Activated CD4-positive, alpha-beta memory T cell treated with anti-CD3 and anti-CD28 coated beads for 36 hours (primary cell): ENCODE results near the gene GALM. TPM values are rescaled to one million over a fixed set of nuclear protein-coding genes. Genes with fewer than 3 reads are reported as not detected.
"Not testable (repeated sequence)": the region's sequence is repeated elsewhere in the genome, so short reads cannot be mapped to it uniquely, and the experiment has no call there.

Source experiments
- CTCF ChIA-PET: fragments of 350-600 bp; sonication (Branson Sonifier 250); formaldehyde crosslinking; loops from one replicate; lab custom pipeline; 2021; ENCODE audit warnings: antibody characterized with exemption, inconsistent platforms; lab: Charles Lee
- POLR2A ChIA-PET: fragments of 350-600 bp; sonication (Branson Sonifier 250); formaldehyde crosslinking; loops from one replicate; lab custom pipeline; 2021; ENCODE audit warnings: antibody characterized with exemption; lab: Charles Lee
- DNase-seq: peaks from one replicate; pipeline ENCODE4 v3.0.0-alpha.2; 2020
- H3K27ac Mint-ChIP-seq: one replicate; pipeline ENCODE4 v1.8.0; 2021; ENCODE audit warnings: mixed read lengths
- H3K27me3 Mint-ChIP-seq: one replicate; pipeline ENCODE4 v1.8.0; 2021; ENCODE audit warnings: mixed read lengths
- H3K36me3 Mint-ChIP-seq: one replicate; pipeline ENCODE4 v1.8.0; 2021; ENCODE audit warnings: mixed read lengths
- H3K4me1 Mint-ChIP-seq: one replicate; pipeline ENCODE4 v1.8.0; 2021; ENCODE audit warnings: low read depth, mixed read lengths
- H3K4me3 Mint-ChIP-seq: one replicate; pipeline ENCODE4 v1.8.0; 2021; ENCODE audit warnings: mild to moderate bottlenecking, mixed read lengths
- H3K9me3 Mint-ChIP-seq: one replicate; pipeline ENCODE4 v1.8.0; 2021; ENCODE audit warnings: mixed read lengths
- intact Hi-C: fragments of 100-400 bp; cut with micrococcal nuclease; formaldehyde crosslinking; loops from one replicate; pipeline ENCODE4 v1.15.1; 2023
- total RNA-seq, 2 experiments: library from RNA; stranded (reverse); gene quantifications; one replicate each; pipeline ENCODE4 v1.2.3, GENCODE V29; 2021

GALM gene
- total RNA-seq, 2 experiments from 2014 or later = 90.2 to 95.3 TPM

DNA sequence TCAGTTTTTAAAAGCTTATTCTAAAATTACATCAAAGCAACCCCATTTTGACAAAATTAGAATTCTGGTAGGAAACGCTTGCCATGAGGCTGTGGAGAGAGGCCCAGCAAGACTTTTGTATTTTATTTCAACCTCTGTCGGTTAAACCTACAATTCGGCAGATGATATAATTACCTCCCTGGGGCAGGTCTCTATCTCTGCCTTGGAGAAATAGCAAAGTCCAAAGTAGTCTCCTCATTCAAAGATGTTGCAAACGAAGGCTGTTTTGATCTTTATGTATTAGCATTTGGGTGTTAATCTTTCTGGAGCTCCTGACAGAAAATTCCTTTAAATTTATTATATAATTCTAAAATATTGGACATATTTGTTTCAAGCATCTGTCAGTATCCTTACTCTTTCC, 35.6 kb downstream of the GALM start:
- POLR2A ChIA-PET = interaction anchor here (1.1 to 2.0 kb wide), 6 partner anchors 11 to 100 kb away, joined by 3 to 9 read pairs (median 4); partner anchors contain the start of gene SRSF7

DNA sequence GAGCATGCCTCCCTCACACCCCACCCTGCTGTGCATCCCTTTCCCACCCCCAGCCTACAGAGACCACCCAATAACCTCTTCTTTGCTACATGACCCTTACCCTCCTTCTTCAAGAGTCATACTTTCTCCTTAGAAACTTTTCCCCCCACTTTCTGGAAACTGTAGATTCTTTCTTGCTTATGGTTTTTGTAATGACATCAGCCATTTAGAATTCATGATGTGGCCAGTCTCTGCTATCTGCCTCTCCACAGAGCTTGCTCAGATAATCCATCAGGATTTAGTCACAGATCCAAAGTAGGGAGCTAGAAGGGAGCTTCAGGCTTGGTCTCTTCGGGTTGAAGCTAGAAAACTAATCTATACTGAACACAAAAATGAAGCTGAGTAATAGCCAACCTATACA, 36.5 kb downstream of the GALM start:
- Mint-ChIP-seq H3K4me1 (peaks cover 71% of the 10 kb centered on the region), H3K27ac (peak overlapping the region; percentile 97), H3K27me3 (no peaks in the 10 kb centered on the region), H3K9me3 (no peaks in the 10 kb centered on the region), H3K4me3 (peak overlapping the region; percentile 34), H3K36me3 (peaks cover 44% of the 10 kb centered on the region)
- CTCF ChIA-PET = interaction anchor here (1.2 to 2.5 kb wide), 3 partner anchors 20 to 121 kb away, joined by 3 to 7 read pairs (median 6); no protein-coding TSS in a partner anchor
- intact Hi-C loops = loop anchor here (1.0 kb wide), 1 partner anchor 20 kb away; no protein-coding TSS in a partner anchor
- no peak for DNase-seq
- POLR2A ChIA-PET = interaction anchor here (0.9 to 1.6 kb wide), 4 partner anchors 11 to 49 kb away, joined by 3 to 4 read pairs (median 3); partner anchors contain the start of gene SRSF7

More for the DNA sequence above, 35.6 kb downstream of the GALM start:
- peak overlapping the region; percentile 97 for H3K27ac Mint-ChIP-seq
- no peaks in the 10 kb centered on the region for H3K9me3 Mint-ChIP-seq
- H3K4me3 Mint-ChIP-seq = peak overlapping the region; percentile 48
- H3K4me1 Mint-ChIP-seq = peaks cover 71% of the 10 kb centered on the region
- peaks cover 40% of the 10 kb centered on the region for H3K36me3 Mint-ChIP-seq
- intact Hi-C loops = loop anchor here (2.0 kb wide), 1 partner anchor 19 kb away; no protein-coding TSS in a partner anchor
- H3K27me3 Mint-ChIP-seq = no peaks in the 10 kb centered on the region
- no peak for DNase-seq
- CTCF ChIA-PET = interaction anchor here (0.9 to 2.5 kb wide), 3 partner anchors 19 to 120 kb away, joined by 3 to 8 read pairs (median 6); no protein-coding TSS in a partner anchor

DNA sequence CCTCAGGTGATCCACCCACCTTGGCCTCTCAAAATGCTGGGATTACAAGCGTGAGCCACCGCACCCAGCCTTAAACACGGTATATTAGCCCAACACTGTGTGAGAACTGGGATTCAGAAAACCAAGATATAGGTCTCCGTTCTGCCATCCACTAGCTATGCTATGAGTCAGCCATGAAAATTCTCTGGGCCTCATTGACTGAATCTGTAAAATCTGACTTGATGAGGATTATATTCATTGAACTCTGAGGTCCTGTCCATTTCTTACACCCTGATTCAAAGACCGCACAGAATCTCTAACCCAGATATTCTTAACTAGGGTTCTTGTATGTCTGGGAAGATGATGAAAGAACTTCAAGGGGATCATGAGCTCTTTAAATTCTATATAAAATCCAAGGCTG, 37.4 kb downstream of the GALM start:
- ChIA-PET CTCF (interaction anchor here (0.8 to 1.3 kb wide), 3 partner anchors 21 to 122 kb away, joined by 3 to 7 read pairs (median 3); no protein-coding TSS in a partner anchor), POLR2A (interaction anchor here (0.9 to 1.6 kb wide), 5 partner anchors 8 to 48 kb away, joined by 3 to 4 read pairs (median 3); partner anchors contain the start of gene SRSF7)
- intact Hi-C loops, DNase-seq, H3K4me3 Mint-ChIP-seq, H3K9me3 Mint-ChIP-seq, H3K27me3 Mint-ChIP-seq: not testable (repeated sequence)
- H3K4me1 Mint-ChIP-seq = peaks cover 66% of the 10 kb centered on the region
- peaks cover 41% of the 10 kb centered on the region for H3K36me3 Mint-ChIP-seq
- H3K27ac Mint-ChIP-seq = peak overlapping the region; percentile 34

DNA sequence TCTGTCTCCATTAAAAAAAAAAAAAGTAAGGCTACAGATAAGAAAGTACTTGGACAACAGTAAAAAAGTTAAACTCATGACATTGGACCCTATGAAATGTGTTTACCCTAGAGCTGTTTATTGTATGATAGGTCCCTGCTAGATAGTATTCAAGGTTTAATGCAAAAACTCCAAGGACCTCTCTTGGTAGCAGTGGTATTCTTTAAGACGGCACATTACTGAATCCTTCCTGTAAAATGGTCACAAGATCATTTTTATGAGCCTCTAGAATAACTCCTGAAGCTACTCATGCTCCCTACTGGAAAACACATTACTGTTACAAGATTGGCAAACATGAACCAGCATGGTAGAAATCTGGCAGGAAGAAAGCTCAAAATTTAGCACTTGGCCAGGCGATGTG, 38.8 kb downstream of the GALM start:
- DNase-seq = no peak
- intact Hi-C loops = no loop called here
- H3K4me1 Mint-ChIP-seq = peaks cover 73% of the 10 kb centered on the region
- POLR2A ChIA-PET = interaction anchor here (0.6 to 1.7 kb wide), 5 partner anchors 9 to 103 kb away, joined by 3 to 4 read pairs (median 3); partner anchors contain the start of gene SRSF7
- CTCF ChIA-PET = interaction anchor here (0.6 to 2.1 kb wide), 2 partner anchors 21 to 123 kb away, joined by 5 to 8 read pairs; no protein-coding TSS in a partner anchor
- H3K27ac Mint-ChIP-seq = peak overlapping the region; percentile 14
- H3K36me3 Mint-ChIP-seq = peaks cover 38% of the 10 kb centered on the region
- H3K9me3 Mint-ChIP-seq = no peaks in the 10 kb centered on the region
- no peaks in the 10 kb centered on the region for H3K27me3 Mint-ChIP-seq
- H3K4me3 Mint-ChIP-seq = no peak overlapping the region

DNA sequence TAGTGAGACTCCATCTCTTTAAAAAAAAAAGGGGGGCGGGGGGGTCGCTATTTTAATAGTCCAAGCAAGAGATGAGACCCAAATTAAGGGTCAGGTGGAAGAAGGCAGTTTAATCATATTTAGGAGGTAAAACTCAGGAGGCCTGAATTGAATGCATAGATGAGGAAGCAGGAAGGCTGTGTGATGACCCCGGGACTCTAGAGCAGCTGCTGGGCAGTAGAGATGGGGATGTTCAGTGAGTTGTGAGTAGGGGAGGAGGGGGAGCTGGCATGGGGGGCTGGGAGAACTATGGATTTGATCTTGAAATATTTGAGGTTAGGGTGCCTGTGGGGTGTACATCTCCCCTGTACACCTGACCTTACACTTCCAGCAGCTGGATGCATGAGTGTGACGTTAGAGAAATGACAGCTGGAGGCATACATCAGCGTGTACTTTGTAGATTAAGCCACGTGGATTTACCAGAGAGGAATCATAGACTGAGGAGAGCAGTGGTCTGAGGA, 41.0 kb downstream of the GALM start:
- intact Hi-C loops = no loop called here
- H3K27ac Mint-ChIP-seq = peak overlapping the region; percentile 74
- H3K4me3 Mint-ChIP-seq = no peak overlapping the region
- peaks cover 64% of the 10 kb centered on the region for H3K4me1 Mint-ChIP-seq
- ChIA-PET POLR2A (interaction anchor here (0.6 to 1.4 kb wide), 2 partner anchors 39 to 41 kb away, joined by 3 to 4 read pairs; partner anchors contain the start of gene GALM), CTCF (interaction anchor here (0.9 to 1.0 kb wide), 2 partner anchors 25 to 103 kb away, joined by 3 to 4 read pairs; no protein-coding TSS in a partner anchor)
- no peaks in the 10 kb centered on the region for H3K27me3 Mint-ChIP-seq
- H3K9me3 Mint-ChIP-seq = peaks cover 3% of the 10 kb centered on the region
- no peak for DNase-seq
- peaks cover 39% of the 10 kb centered on the region for H3K36me3 Mint-ChIP-seq

DNA sequence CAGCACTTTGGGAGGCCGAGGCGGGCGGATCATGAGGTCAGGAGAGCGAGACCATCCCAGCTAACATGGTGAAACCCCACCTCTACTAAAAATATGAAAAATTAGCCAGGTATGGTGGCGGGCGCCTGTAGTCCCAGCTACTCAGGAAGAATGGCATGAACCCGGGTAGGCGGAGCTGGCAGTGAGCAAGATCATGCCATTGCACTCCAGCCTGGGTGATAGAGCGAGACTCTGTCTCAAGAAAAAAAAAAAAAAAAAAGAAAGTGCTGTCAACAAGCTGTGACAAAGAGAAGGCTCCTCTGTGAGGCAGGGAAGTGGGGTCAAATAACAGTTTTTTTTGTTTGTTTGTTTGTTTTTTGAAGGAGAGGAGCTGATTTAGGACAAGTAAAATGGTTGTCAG, 42.6 kb downstream of the GALM start:
- intact Hi-C loops = loop anchor here (2.0 kb wide), 1 partner anchor 18 kb away; no protein-coding TSS in a partner anchor
- Mint-ChIP-seq H3K4me1 (peaks cover 68% of the 10 kb centered on the region), H3K27ac (peak overlapping the region; percentile 90), H3K4me3 (peak overlapping the region; percentile 52), H3K36me3 (peaks cover 44% of the 10 kb centered on the region)
- CTCF ChIA-PET = interaction anchor here (1.6 to 2.2 kb wide), 3 partner anchors 25 to 127 kb away, joined by 7 read pairs; no protein-coding TSS in a partner anchor
- H3K27me3 Mint-ChIP-seq, H3K9me3 Mint-ChIP-seq: not testable (repeated sequence)
- POLR2A ChIA-PET = interaction anchor here (0.7 to 1.5 kb wide), 4 partner anchors 10 to 110 kb away, joined by 3 to 11 read pairs (median 4); partner anchors contain the start of gene HNRNPLL
- peak; percentile 54 for DNase-seq

DNA sequence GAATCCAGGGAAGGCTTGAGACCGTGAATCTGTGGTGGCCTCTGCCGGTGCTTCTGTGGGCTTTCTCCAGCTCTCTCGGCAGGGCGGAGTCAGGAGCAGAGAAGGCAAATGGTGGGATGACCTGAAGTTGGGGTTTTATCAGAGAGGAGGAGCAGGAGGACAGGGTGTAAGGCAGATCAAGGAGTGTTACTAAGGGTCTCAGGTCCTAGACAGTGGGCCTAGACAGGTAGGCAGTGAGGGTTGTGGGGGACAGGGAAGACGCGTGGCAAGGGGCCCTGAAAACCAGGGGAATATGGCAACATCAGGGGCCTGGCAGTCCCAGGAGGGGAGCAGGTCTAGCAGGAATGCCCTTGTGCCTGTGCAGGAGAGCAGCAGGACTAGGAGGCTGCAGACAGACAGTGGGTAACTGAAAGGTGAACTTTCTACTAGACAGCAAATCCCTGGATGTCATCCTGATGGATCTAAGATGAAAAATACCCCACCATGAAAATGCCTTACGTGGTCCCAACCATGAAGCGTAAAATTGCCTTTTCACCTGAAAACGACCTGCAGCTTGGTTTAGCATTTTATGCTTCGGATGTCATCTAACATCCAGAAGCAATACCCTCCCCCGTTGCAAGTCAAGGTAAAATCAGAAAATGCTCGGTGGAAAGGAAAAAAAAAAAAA, 43.1 kb downstream of the GALM start:
- peaks cover 46% of the 10 kb centered on the region for H3K36me3 Mint-ChIP-seq
- intact Hi-C loops = loop anchor here (1.0 to 2.0 kb wide), 5 partner anchors 12 to 56 kb away; no protein-coding TSS in a partner anchor
- no peak for DNase-seq
- peaks cover 3% of the 10 kb centered on the region for H3K9me3 Mint-ChIP-seq
- H3K27ac Mint-ChIP-seq = peak overlapping the region; percentile 90
- ChIA-PET POLR2A (interaction anchor here (0.7 to 1.6 kb wide), 7 partner anchors 9 to 111 kb away, joined by 3 to 11 read pairs (median 3); partner anchors contain the start of genes GALM and HNRNPLL), CTCF (interaction anchor here (1.0 to 2.2 kb wide), 6 partner anchors 17 to 132 kb away, joined by 3 to 7 read pairs (median 6); no protein-coding TSS in a partner anchor)
- peaks cover 71% of the 10 kb centered on the region for H3K4me1 Mint-ChIP-seq
- peak overlapping the region; percentile 52 for H3K4me3 Mint-ChIP-seq
- no peaks in the 10 kb centered on the region for H3K27me3 Mint-ChIP-seq

DNA sequence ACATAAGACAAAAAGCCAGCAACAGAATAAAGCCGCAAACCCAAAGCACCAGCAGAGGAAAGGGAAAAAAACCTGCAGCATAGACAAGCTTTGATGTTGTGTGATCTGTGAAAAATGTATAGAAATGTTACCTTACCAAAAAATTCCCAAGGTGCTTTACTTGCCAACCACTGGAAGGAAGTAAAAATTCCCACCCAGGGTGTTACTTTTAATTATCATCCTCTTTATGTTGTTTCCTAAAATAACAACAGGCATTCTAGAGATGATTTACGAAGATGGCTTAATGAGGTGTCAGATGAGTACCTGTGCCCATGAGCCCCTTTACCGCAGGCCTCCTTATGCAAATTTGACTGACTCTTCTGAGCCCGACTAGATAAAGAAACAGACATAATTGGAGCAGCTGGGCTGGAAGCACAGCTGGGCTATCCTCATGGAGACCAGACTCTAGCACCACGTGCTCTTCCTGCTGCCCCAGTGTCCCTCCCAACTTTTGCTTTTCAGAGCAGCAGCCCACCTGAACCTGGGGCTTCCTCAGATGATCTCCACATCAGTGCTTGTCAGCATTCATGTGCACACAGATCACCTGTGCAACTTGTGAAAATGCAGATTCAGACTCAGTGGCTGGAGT, 43.8 kb downstream of the GALM start:
- Mint-ChIP-seq H3K27ac (peak overlapping the region; percentile 90), H3K4me3 (peak overlapping the region; percentile 52), H3K4me1 (peaks cover 74% of the 10 kb centered on the region), H3K36me3 (peaks cover 49% of the 10 kb centered on the region), H3K9me3 (peaks cover 3% of the 10 kb centered on the region), H3K27me3 (no peaks in the 10 kb centered on the region)
- DNase-seq = peak; percentile 72
- CTCF ChIA-PET = interaction anchor here (0.6 to 2.2 kb wide), 6 partner anchors 17 to 132 kb away, joined by 3 to 7 read pairs (median 4); no protein-coding TSS in a partner anchor
- POLR2A ChIA-PET = interaction anchor here (0.7 to 1.6 kb wide), 7 partner anchors 12 to 111 kb away, joined by 3 to 11 read pairs (median 3); partner anchors contain the start of gene GALM
- intact Hi-C loops = loop anchor here (1.0 to 2.0 kb wide), 5 partner anchors 12 to 56 kb away; no protein-coding TSS in a partner anchor

DNA sequence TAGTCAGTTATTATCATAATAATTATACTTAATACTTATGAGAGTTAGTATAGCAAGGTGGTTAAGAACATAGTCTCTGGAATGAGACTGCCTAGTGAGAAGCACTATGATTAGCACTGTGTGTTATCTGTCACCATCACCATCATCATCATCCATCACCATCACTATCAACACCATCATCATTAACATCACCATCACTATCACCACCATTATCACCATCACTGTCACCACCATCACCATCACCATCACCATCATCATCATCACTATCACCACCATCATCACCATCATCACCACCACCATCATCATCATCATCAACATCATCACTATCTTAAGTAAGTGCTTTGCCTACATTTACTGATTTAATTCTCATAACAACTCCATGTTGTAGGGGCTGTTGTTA, 45.6 kb downstream of the GALM start:
- peaks cover 51% of the 10 kb centered on the region for H3K36me3 Mint-ChIP-seq
- intact Hi-C loops = no loop called here

DNA sequence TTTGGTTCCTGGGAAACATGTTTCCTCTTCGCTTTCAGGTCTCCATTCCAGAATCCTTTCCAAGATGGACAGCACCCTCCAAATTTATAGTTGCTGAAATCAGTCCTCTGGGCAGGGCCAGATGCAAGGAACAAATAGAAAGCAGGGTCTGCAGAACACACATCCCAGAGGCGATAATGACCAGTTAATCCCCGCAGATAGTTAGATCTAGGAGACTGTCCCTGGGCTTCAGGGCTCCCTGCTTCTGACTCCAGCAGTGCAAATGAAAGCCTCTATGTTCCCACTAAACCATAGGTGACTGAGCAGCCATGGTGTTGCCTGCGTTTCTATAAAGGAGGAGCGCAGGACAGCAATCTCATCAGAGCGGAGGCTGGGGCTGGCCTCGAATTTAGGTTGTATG, 46.5 kb downstream of the GALM start:
- Mint-ChIP-seq H3K36me3 (peaks cover 46% of the 10 kb centered on the region), H3K9me3 (peaks cover 3% of the 10 kb centered on the region), H3K4me1 (peaks cover 73% of the 10 kb centered on the region), H3K4me3 (no peak overlapping the region), H3K27ac (peak overlapping the region; percentile 89), H3K27me3 (no peaks in the 10 kb centered on the region)
- CTCF ChIA-PET = no interaction called here
- POLR2A ChIA-PET = no interaction called here
- DNase-seq = no peak
- intact Hi-C loops = no loop called here

More for the DNA sequence above, 45.6 kb downstream of the GALM start:
- POLR2A ChIA-PET = no interaction called here
- H3K27ac Mint-ChIP-seq = peak overlapping the region; percentile 10
- CTCF ChIA-PET = no interaction called here
- no peak overlapping the region for H3K4me3 Mint-ChIP-seq
- H3K4me1 Mint-ChIP-seq = peaks cover 82% of the 10 kb centered on the region
- DNase-seq = no peak
- H3K9me3 Mint-ChIP-seq = peaks cover 3% of the 10 kb centered on the region
- H3K27me3 Mint-ChIP-seq = no peaks in the 10 kb centered on the region

DNA sequence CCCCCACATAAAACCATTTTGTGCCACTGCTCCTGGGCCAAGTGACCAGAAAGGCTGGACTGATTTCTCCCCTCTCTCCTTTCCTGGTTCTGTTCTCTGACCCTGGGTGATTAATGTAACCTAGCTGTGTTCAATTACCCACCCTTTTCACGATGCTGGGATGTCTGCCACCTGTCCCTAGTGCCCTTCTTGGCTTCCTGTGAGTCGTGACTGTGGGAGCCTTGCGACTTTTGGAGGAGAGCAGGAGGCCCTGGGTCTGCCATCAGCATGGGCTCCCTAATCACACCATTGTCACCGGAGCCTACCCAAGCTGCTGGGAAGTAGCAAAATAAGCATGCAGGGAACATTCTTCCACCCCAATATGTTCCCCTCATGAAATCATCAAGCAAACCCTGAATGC, 47.0 kb downstream of the GALM start:
- intact Hi-C loops = no loop called here
- Mint-ChIP-seq H3K9me3 (peaks cover 3% of the 10 kb centered on the region), H3K27me3 (no peaks in the 10 kb centered on the region), H3K4me3 (no peak overlapping the region), H3K27ac (peak overlapping the region; percentile 89), H3K4me1 (peaks cover 71% of the 10 kb centered on the region), H3K36me3 (peaks cover 48% of the 10 kb centered on the region)
- DNase-seq = no peak
- ChIA-PET POLR2A (interaction anchor here (0.5 to 1.5 kb wide), 2 partner anchors 10 to 107 kb away, joined by 3 to 5 read pairs; no protein-coding TSS in a partner anchor), CTCF (no interaction called here)
